Thyroid gland (tissue), 4 donors: ENCODE results near the gene PRLH. TPM values are rescaled to one million over a fixed set of nuclear protein-coding genes. Genes with fewer than 3 reads are reported as not detected.

Source experiments
- DNase-seq, 2 donors: peaks; one replicate each; pipeline ENCODE4 v3.0.0-alpha.2; 2019
- H3K27ac ChIP-seq, 3 donors: fragments of 200-600 bp; sonication (generic); 1 replicate in 2 of 3; 2 replicates in 1 of 3; pipeline ENCODE4 v1.5.1; 2016 to 2019; ENCODE audit warnings: mild to moderate bottlenecking in 1 of 3, moderate library complexity in 1 of 3
- H3K27me3 ChIP-seq: fragments of 200-600 bp; sonication (generic); one replicate; pipeline ENCODE4 v1.5.1; 2019
- H3K36me3 ChIP-seq, 2 donors: fragments of 200-600 bp; sonication (generic); one replicate each; pipeline ENCODE4 v1.5.1; 2016 to 2019
- H3K4me1 ChIP-seq, 2 donors: fragments of 200-600 bp; sonication (generic); one replicate each; pipeline ENCODE4 v1.5.1; 2017 to 2019
- H3K4me3 ChIP-seq, 3 donors: fragments of 200-600 bp; sonication (generic); replicated peaks in 1 of 3; 1 replicate in 2 of 3; 2 replicates in 1 of 3; pipeline ENCODE4 v1.5.1; 2016; ENCODE audit warnings: mild to moderate bottlenecking in 1 of 3
- H3K9me3 ChIP-seq: fragments of 200-600 bp; sonication (generic); one replicate; pipeline ENCODE4 v1.5.1; 2017
- CTCF ChIP-seq, 6 experiments: fragments of 200-600 bp in 3 of 6; fragments of 450-650 bp in 3 of 6; sonication (generic) in 3 of 6; IDR thresholded peaks; one replicate each; pipeline ENCODE4 v1.5.1; 2016 to 2019; ENCODE audit warnings: antibody characterized with exemption in 6 of 6, mild to moderate bottlenecking in 2 of 6, inconsistent platforms in 1 of 6, moderate library complexity in 1 of 6
- POLR2A ChIP-seq, 2 donors: fragments of 450-650 bp; IDR thresholded peaks; one replicate each; pipeline ENCODE4 v1.6.1; 2017; ENCODE audit warnings: antibody characterized with exemption in 2 of 2, mild to moderate bottlenecking in 2 of 2, moderate library complexity in 1 of 2
- WGBS, 2 donors: methylation state at CpG; one replicate each; pipeline ENCODE4 v1.1.5; 2017; 5-methylcytosine and 5-hydroxymethylcytosine counted together
- intact Hi-C: fragments of 100-400 bp; cut with DNase I; formaldehyde crosslinking; loops from one replicate; pipeline ENCODE4 v1.15.1; 2023
- total RNA-seq, 4 donors: library from RNA; depleted of rRNA; stranded (reverse); fragments of >200 nt; gene quantifications; one replicate each; pipeline ENCODE4 v1.2.3, GENCODE V29; 2016

PRLH gene
- total RNA-seq, 4 donors from 2014 or later, result not detected

DNA sequence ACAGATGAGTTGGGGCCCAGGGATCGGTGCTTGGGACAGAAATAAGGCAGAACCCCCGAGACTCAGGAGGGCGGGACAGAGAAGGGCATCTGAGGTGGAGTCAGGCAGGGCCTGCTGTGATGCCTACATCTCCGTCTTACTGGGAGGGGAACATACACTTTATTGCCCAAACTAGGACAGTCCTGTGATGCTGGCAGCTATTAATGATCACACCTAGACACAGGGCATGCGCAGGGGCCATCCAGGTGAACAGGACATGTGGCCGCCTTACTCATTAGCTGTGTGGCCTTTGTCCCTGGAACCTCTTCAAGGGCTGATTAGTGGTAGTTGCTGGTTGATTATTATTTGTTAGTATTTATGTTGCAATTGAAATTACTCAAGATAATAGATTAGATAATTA is 46.1 kb upstream of the PRLH start:
- no peak for DNase-seq
- no peaks in the 10 kb centered on the region for H3K27me3 ChIP-seq
- intact Hi-C loops, result no loop called here
- no peaks in the 10 kb centered on the region for H3K4me1 ChIP-seq
- no peak overlapping the region for H3K27ac ChIP-seq
- H3K9me3 ChIP-seq, result no peaks in the 10 kb centered on the region
- H3K4me3 ChIP-seq, result no peak overlapping the region
- H3K36me3 ChIP-seq, result peaks cover 0 to 18% of the 10 kb centered on the region in 2 donors
- TF ChIP-seq POLR2A (IDR thresholded peaks at IDR 0.05) (no peak), CTCF (IDR thresholded peaks at IDR 0.05) (no peak)
- WGBS, 2 donors, result 92 to 96% methylated on average over 6 of the region's 6 CpGs

DNA sequence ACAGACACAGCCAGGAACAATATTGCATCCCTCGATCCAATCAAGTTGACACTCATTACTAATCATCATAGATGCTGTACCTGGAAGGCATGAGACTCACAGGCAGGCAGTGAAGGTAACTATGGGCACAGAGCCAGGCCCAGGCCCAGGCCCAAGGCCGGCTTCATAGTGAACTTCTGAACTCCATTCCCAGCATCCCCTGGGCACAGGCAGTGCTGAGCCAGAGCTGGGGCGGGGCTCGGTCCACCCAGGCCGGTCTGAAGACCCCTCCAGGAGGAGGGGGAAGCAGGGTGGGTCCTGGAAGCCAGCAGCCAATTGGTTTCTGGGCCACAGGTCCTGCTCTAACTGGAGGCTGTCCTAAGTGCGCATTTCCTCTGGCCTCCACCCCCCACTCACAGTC is 41.7 kb upstream of the PRLH start:
- H3K9me3 ChIP-seq, result no peaks in the 10 kb centered on the region
- no peak for DNase-seq
- intact Hi-C loops, result no loop called here
- H3K27ac ChIP-seq, result no peak overlapping the region
- H3K4me1 ChIP-seq, result no peaks in the 10 kb centered on the region
- WGBS, 2 donors, result 63 to 93% methylated on average over 1 to 6 of the region's 6 CpGs
- no peaks in the 10 kb centered on the region for H3K27me3 ChIP-seq
- TF ChIP-seq CTCF (IDR thresholded peaks at IDR 0.05), result no peak
- no peak for TF ChIP-seq POLR2A (IDR thresholded peaks at IDR 0.05)
- no peak overlapping the region for H3K4me3 ChIP-seq
- peaks cover 26 to 33% of the 10 kb centered on the region in 2 donors for H3K36me3 ChIP-seq

DNA sequence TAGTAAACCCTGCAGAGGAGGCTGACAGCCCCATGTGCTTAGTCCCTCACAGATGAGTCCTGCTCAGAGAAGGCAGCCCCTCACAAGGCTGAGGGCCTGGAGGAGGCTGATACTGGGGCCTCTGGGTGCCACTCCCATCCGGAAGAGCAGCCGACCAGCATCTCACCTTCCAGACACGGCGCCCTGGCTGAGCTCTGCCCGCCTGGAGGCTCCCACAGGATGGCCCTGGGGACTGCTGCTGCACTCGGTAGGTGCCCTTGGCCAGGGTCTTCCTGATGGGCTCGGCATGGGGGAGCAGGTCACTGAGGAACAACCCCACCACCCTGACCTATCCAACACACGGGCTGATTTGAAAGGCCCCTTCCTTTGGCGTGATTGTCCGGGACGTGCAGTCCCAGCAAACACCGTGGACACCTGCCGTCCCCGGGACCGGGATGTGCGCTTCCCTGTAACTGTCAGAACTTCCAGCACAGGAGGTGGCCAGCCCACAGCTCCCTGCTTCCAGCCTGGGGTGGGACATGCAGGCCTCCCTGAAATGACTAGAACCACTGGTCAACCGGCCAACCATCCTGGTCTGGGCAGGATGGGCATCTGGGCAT is 40.7 kb upstream of the PRLH start:
- no peaks in the 10 kb centered on the region for H3K4me1 ChIP-seq
- H3K36me3 ChIP-seq, result peaks cover 26% of the 10 kb centered on the region in 2 donors
- no peak for TF ChIP-seq CTCF (IDR thresholded peaks at IDR 0.05)
- TF ChIP-seq POLR2A (IDR thresholded peaks at IDR 0.05), result no peak
- H3K27me3 ChIP-seq, result no peaks in the 10 kb centered on the region
- H3K4me3 ChIP-seq, result no peak overlapping the region
- 93 to 100% methylated on average over 3 to 7 of the region's 17 CpGs for WGBS, 2 donors
- no peak for DNase-seq
- H3K9me3 ChIP-seq, result no peaks in the 10 kb centered on the region
- intact Hi-C loops, result no loop called here
- no peak overlapping the region for H3K27ac ChIP-seq

DNA sequence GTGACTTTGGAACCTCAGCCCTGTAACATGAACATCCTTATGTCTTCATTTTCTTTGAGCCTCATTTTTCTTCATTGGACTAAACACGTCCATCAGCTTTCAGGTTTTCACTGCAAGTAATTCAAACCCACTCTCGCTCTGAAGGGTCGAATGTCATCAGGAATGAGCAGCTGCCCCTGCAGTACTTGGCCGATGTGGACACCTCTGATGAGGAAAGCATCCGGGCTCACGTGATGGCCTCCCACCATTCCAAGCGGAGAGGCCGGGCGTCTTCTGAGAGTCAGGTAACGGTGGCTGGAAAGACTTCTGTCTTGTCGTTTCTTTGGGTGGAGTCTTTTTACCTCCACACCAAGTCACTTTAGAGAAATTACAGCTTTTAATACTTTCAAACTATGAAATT is 39.1 kb upstream of the PRLH start:
- no peak overlapping the region for H3K27ac ChIP-seq
- no peaks in the 10 kb centered on the region for H3K27me3 ChIP-seq
- DNase-seq, result no peak
- no peaks in the 10 kb centered on the region for H3K9me3 ChIP-seq
- no peak overlapping the region for H3K4me3 ChIP-seq
- no peaks in the 10 kb centered on the region for H3K4me1 ChIP-seq
- TF ChIP-seq CTCF (IDR thresholded peaks at IDR 0.05) (no peak), POLR2A (IDR thresholded peaks at IDR 0.05) (no peak)
- WGBS, 2 donors, result 91 to 92% methylated on average over 11 of the region's 11 CpGs
- intact Hi-C loops, result no loop called here
- H3K36me3 ChIP-seq, result peaks cover 26 to 29% of the 10 kb centered on the region in 2 donors

GRCh38 chr2:237527766-237528165 is 38.6 kb upstream of the PRLH start:
- TF ChIP-seq CTCF (IDR thresholded peaks at IDR 0.05) (no peak), POLR2A (IDR thresholded peaks at IDR 0.05) (no peak)
- no peak for DNase-seq
- H3K27me3 ChIP-seq, result no peaks in the 10 kb centered on the region
- H3K27ac ChIP-seq, result no peak overlapping the region
- intact Hi-C loops, result no loop called here
- 95 to 97% methylated on average over 5 of the region's 5 CpGs for WGBS, 2 donors
- H3K4me1 ChIP-seq, result no peaks in the 10 kb centered on the region
- peaks cover 26 to 31% of the 10 kb centered on the region in 2 donors for H3K36me3 ChIP-seq
- H3K9me3 ChIP-seq, result no peaks in the 10 kb centered on the region
- H3K4me3 ChIP-seq, result no peak overlapping the region
